Measurements from ENCODE around the gene OR56A1. TPM values are rescaled to one million over a fixed set of nuclear protein-coding genes. Genes with fewer than 3 reads are reported as not detected.

Gene OR56A1
- total and polyA plus RNA-seq, 8 donors, result 0.18 TPM; not detected in 7

DNA sequence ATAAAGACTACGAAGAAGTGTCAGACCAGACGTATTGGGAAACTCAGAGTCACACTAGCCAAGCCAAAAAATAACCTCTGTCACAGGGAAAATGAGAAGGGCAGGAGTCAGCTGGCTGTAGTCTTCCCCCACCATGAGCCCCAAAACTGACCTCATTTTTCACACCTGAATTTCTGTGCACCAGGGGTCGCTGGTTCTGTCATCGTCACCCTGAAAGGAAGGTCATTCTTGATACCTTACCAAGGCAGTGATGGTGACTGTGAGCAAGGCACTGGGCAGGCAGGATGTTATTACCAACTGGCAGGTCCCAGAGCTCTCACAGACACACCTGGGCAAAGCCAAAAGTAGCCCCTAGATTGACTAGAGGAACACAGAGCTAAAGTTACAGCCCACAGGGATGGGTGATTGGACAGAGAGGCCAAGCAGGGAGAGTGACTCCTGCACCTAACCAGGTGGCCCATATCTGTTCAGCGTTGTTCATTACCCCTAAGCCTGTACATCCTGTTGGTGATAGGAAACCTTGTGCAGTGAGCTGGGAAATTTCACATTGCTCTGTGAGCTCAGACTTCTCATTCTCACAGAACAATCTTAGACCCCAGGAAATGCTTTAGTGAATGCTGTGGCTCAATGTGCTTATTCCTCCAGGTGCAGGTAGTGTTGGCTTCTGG is 32.3 kb upstream of the OR56A1 start:
- WGBS, 5 donors, result 58 to 80% (median 72%) methylated on average over 5 of the region's 5 CpGs
- Histone ChIP-seq H3K4me3 (no peak overlapping the region), H3K27ac (no peak overlapping the region), H3K4me1 (no peaks in the 10 kb centered on the region), H3K36me3 (no peaks in the 10 kb centered on the region), H3K9me3 (no peaks in the 10 kb centered on the region), H3K27me3 (no peaks in the 10 kb centered on the region)
- intact Hi-C loops (cut with DNase I; ENCODE audit: low total_unique reads), result no loop called here
- TF ChIP-seq, protein P1, sequence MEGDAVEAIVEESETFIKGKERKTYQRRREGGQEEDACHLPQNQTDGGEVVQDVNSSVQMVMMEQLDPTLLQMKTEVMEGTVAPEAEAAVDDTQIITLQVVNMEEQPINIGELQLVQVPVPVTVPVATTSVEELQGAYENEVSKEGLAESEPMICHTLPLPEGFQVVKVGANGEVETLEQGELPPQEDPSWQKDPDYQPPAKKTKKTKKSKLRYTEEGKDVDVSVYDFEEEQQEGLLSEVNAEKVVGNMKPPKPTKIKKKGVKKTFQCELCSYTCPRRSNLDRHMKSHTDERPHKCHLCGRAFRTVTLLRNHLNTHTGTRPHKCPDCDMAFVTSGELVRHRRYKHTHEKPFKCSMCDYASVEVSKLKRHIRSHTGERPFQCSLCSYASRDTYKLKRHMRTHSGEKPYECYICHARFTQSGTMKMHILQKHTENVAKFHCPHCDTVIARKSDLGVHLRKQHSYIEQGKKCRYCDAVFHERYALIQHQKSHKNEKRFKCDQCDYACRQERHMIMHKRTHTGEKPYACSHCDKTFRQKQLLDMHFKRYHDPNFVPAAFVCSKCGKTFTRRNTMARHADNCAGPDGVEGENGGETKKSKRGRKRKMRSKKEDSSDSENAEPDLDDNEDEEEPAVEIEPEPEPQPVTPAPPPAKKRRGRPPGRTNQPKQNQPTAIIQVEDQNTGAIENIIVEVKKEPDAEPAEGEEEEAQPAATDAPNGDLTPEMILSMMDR (IDR thresholded peaks at IDR 0.05), result no peak
- TF ChIP-seq POLR2A (IDR thresholded peaks at IDR 0.05) (no peak), POLR2AphosphoS5 (IDR thresholded peaks at IDR 0.05) (no peak), EP300 (IDR thresholded peaks at IDR 0.05) (no peak)
- DNase-seq, result no peak

DNA sequence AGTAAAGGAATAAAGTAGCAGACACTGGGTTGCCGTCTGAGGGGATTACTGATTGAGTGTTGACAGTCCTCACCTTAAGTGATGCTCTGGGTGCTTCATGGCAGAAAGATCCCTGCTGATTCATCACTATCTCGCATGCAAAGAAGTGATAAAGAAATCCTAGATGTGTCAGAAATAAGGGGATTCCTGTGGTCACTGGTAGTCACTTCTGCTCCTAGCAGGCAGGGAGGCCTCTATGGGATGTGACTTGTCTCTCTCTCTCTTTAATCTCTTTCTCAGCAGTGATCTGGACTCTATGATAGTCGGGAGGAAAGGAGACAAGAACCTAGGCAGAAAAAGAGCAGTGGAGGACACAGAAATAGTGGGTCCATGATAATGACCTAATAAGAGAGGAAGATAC is 30.9 kb upstream of the OR56A1 start:
- DNase-seq, result no peak
- Histone ChIP-seq H3K36me3 (no peaks in the 10 kb centered on the region), H3K9me3 (no peaks in the 10 kb centered on the region), H3K4me3 (no peak overlapping the region), H3K27me3 (no peaks in the 10 kb centered on the region), H3K27ac (no peak overlapping the region), H3K4me1 (no peaks in the 10 kb centered on the region)
- intact Hi-C loops (cut with DNase I; ENCODE audit: low total_unique reads), result no loop called here
- no peak for TF ChIP-seq POLR2AphosphoS5 (IDR thresholded peaks at IDR 0.05)
- TF ChIP-seq, protein P1 (IDR thresholded peaks at IDR 0.05), result no peak
- no peak for TF ChIP-seq POLR2A (IDR thresholded peaks at IDR 0.05)
- TF ChIP-seq EP300 (IDR thresholded peaks at IDR 0.05), result no peak
- WGBS, 5 donors, result 44 to 51% (median 47%) methylated on average over 3 of the region's 3 CpGs

DNA sequence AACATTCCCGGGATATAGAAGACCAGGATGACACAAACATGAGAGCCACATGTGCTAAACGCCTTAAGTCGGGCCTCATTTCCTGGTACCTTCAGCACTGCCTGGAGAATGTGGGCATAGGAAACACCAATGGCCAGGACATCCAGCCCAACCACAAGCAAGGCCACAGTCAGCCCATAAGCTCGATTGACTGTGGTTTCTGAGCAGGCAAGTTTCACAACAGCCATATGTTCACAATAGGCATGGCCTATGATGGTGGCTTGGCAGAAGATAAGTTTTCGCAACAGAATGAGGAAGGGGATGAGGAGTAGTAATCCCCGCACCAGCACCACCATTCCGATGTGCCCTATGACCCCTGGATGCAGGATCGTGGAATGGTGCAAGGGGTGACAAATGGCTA is 26.9 kb upstream of the OR56A1 start:
- 77 to 91% (median 78%) methylated on average over 8 of the region's 8 CpGs for WGBS, 5 donors
- intact Hi-C loops (cut with DNase I; ENCODE audit: low total_unique reads), result no loop called here
- Histone ChIP-seq H3K9me3 (no peaks in the 10 kb centered on the region), H3K4me1 (no peaks in the 10 kb centered on the region), H3K27ac (no peak overlapping the region), H3K27me3 (no peaks in the 10 kb centered on the region), H3K36me3 (no peaks in the 10 kb centered on the region), H3K4me3 (no peak overlapping the region)
- TF ChIP-seq POLR2AphosphoS5 (IDR thresholded peaks at IDR 0.05) (no peak), POLR2A (IDR thresholded peaks at IDR 0.05) (no peak), EP300 (IDR thresholded peaks at IDR 0.05) (no peak)
- TF ChIP-seq, protein P1 (IDR thresholded peaks at IDR 0.05), result no peak
- no peak for DNase-seq

DNA sequence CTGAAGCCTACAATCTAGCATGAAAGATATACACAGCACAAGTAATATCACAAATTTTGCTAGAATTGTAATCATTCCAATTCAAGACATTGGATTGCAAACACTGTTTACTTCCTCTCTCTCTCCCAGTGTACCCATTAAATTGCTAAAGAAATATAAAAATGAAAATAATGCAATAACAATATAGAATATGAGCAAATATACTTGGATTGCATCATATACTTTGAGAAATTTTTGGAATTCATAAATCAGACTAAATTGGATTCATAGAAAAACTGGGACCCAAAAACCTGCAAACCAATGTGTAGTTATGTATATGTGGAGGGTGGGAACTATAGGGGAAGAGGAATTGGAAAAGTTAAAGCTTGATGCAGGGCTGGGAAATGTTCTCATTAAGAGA is 25.0 kb upstream of the OR56A1 start:
- Histone ChIP-seq H3K27me3 (no peaks in the 10 kb centered on the region), H3K4me1 (no peaks in the 10 kb centered on the region), H3K27ac (no peak overlapping the region), H3K9me3 (no peaks in the 10 kb centered on the region), H3K36me3 (no peaks in the 10 kb centered on the region), H3K4me3 (no peak overlapping the region)
- TF ChIP-seq EP300 (IDR thresholded peaks at IDR 0.05) (no peak), POLR2A (IDR thresholded peaks at IDR 0.05) (no peak)
- TF ChIP-seq, protein P1 (IDR thresholded peaks at IDR 0.05), result no peak
- DNase-seq, result no peak
- intact Hi-C loops (cut with DNase I; ENCODE audit: low total_unique reads), result no loop called here

All from stomach (tissue), 9 donors.